GM18517 (cell line): Measurements from ENCODE around the gene DSCAML1.

Source experiments
- ATAC-seq: cut with Tn5 transposase; IDR thresholded peaks from one replicate; pipeline ENCODE4 v1.9.1; 2021; ENCODE audit warnings: mild to moderate bottlenecking, moderate library complexity; ENCODE audit not compliant: unreplicated experiment

Gene DSCAML1

GRCh38 chr11:117532568-117532967 lies 264.4 kb downstream of the DSCAML1 start:
- no peak for ATAC-seq

DNA sequence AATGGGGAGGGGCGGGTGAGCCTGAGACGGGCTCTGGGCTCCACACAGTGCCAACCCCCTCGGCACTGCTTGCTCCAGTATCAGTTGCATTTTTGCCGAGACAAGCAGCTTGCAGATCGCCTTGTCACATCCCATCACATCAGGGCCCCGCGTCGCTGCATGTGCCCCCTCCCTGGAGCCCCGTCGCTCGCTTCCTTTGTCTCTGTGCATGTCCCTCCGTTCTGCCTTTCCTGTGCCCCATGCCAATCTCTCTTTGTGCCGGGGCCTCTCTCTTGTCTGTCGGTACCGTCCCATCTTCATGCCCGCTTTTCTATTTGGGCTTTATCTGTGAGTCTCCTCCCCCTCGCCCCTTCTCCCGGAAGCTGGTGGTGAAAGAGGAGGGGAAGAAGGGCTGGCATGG lies 267.2 kb downstream of the DSCAML1 start:
- no peak for ATAC-seq

DNA sequence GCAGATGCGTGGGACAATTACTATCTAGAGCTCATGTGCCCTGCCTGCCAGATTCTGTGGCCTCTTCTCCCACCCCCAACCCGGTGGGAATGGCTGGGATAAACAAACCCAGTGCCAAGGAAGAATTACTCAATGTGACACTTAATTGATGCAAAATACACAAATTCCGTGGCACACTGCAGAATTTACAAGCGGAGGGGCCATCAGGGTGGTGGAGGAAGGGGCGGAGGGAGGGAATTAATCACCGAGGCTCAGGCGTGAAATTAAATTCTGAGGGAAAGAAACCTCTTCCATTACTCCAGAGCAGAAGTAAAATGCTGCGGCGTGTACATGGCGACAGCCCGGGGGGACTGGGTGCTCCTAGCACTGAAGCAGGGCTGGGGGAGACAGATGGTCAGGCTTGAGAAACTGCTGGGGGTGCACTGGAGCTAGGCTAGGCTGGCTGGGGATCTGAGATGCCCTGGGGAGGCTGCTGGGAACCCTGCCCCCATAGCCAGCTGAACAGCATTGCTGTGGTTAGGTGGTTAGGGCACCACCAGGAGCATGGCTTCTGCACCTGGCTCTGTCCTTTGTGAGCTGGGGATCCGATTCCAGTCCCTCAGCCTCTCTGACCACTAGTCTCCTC lies 268.8 kb downstream of the DSCAML1 start:
- ATAC-seq = no peak

GRCh38 chr11:117527271-117527670 lies 269.7 kb downstream of the DSCAML1 start:
- ATAC-seq = no peak

- ATAC-seq = no peak
Measured at GRCh38 chr11:117525866-117526542, 271.0 kb downstream of the DSCAML1 start.

GRCh38 chr11:117524468-117525183 lies 272.4 kb downstream of the DSCAML1 start:
- ATAC-seq = no peak

GRCh38 chr11:117523680-117524079 lies 273.3 kb downstream of the DSCAML1 start:
- no peak for ATAC-seq

GRCh38 chr11:117521974-117522373 lies 275.0 kb downstream of the DSCAML1 start:
- no peak for ATAC-seq

DNA sequence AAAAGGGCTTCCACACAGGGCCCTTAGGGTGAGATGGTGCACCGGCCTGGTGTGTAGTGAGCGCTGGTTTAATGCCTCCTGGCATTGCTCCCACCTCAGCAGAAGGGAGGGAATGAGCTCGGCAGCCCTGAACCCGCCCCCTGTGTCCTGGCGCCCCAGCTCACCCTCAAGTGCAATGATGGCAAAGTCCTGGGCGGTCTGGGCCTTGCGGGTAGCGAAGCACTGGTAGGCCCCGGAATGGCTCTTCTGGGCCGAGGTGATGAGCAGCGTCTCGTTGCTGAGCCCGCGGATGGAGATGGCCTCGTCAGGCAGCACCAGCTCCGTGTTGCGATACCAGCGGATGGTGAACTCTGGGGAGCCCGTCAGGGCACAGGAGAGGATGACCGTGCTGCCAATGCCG lies 276.1 kb downstream of the DSCAML1 start:
- no peak for ATAC-seq

GRCh38 chr11:117520201-117520600 lies 276.8 kb downstream of the DSCAML1 start:
- no peak for ATAC-seq

- ATAC-seq = no peak
Measured at GRCh38 chr11:117519590-117519989, 277.4 kb downstream of the DSCAML1 start.

- no peak for ATAC-seq
Measured at GRCh38 chr11:117519170-117519569, 277.8 kb downstream of the DSCAML1 start.

- ATAC-seq = no peak
Measured at GRCh38 chr11:117518455-117518854, 278.6 kb downstream of the DSCAML1 start.

GRCh38 chr11:117517097-117517496 lies 279.9 kb downstream of the DSCAML1 start:
- no peak for ATAC-seq

DNA sequence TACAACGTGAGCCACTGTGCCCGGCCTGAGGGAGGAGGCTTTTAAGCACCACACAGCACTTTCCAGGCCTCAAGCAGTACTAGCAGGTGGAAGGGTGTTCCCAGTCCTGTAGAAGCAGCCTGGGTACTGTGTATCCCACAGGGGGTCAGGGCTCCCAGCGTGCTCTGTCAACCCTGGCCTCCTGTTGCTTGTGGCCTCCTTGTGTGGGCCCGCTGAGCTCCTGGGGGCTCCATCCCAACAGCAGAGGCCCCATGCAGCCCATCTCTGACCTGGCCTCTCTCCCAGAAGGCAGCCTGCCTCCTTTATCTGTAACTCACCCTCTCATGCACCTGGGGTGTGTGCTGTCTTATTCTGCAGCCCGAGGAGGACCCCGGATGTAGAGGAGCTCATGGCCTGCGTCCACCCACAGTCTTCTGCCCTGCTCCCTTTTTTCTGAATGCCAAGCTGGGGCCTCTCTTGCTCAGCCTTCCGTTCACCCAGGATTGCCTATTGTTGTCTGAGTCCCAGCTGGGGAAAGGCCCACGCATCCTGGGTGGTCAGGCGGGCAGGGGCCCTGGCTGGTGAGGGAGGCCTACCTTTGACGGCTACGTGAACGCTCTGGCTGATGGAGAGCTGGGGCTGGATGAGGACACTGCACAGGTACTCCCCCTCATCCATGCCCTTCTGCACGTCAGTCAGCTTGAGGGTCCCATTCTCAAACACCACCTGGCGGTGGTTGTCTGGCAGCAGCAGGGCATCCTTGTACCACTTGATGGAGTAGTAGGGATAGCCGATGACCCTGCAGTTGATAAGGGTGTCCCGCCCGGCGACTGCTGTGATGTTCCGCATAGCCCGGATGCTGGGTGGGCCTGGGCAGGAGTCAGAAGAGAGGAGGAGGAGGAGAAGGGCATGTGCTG lies 280.9 kb downstream of the DSCAML1 start:
- ATAC-seq = no peak

GRCh38 chr11:117514256-117514655 lies 282.8 kb downstream of the DSCAML1 start:
- ATAC-seq = no peak

GRCh38 chr11:117513666-117514065 lies 283.4 kb downstream of the DSCAML1 start:
- no peak for ATAC-seq

GRCh38 chr11:117511931-117512539 lies 285.0 kb downstream of the DSCAML1 start:
- ATAC-seq = no peak

- ATAC-seq = no peak
Measured at GRCh38 chr11:117511483-117511930, 285.5 kb downstream of the DSCAML1 start.

- no peak for ATAC-seq
Measured at GRCh38 chr11:117510646-117511045, 286.4 kb downstream of the DSCAML1 start.

GRCh38 chr11:117509543-117509942 lies 287.5 kb downstream of the DSCAML1 start:
- ATAC-seq = no peak
